Caco-2 (cell line): Measurements from ENCODE around the gene TTC28. TPM values are rescaled to one million over a fixed set of nuclear protein-coding genes. Genes with fewer than 3 reads are reported as not detected.

Experiments used
- BruUV-seq: library from RNA; stranded (reverse); fragments of 400-500 nt; replicated peaks from 2 replicates; lab custom pipeline; 2021; lab: Mats Ljungman, UMichigan
- CTCF ChIA-PET: fragments of 300-600 bp; sonication (Branson Sonifier 250); formaldehyde crosslinking; loops from one replicate; lab custom pipeline; 2022; ENCODE audit warnings: antibody characterized with exemption; lab: Charles Lee
- POLR2A ChIA-PET: fragments of 300-600 bp; sonication (Branson Sonifier 250); formaldehyde crosslinking; loops from one replicate; lab custom pipeline; 2022; ENCODE audit warnings: antibody characterized with exemption; lab: Charles Lee
- DNase-seq, 2 experiments: peaks; one replicate each; pipeline versions ENCODE4 v3.0.0 to v3.0.0-alpha.2; 2020 to 2022
- H3K27me3 ChIP-seq: replicated peaks from 2 replicates; pipeline ENCODE4 v1.6.0; 2011; ENCODE audit warnings: low read length; ENCODE audit not compliant: control insufficient read depth, insufficient read depth
- H3K36me3 ChIP-seq: 2 replicates; pipeline ENCODE4 v1.5.1; 2011; ENCODE audit warnings: low read length; ENCODE audit not compliant: control insufficient read depth, insufficient read depth
- H3K4me1 ChIP-seq: fragments of 250-450 bp; sonication (Bioruptor Pico); 2 replicates; pipeline ENCODE4 v1.5.1; 2020; ENCODE audit warnings: mild to moderate bottlenecking
- H3K4me3 ChIP-seq: 2 replicates; pipeline ENCODE4 v1.5.1; 2011; ENCODE audit warnings: low read depth, mild to moderate bottlenecking, control low read depth, low read length
- H3K9me3 ChIP-seq: fragments of 250-450 bp; sonication (Bioruptor Pico); 2 replicates; pipeline ENCODE4 v1.5.1; 2020; ENCODE audit warnings: mild to moderate bottlenecking, moderate library complexity
- H3K27ac Mint-ChIP-seq: one replicate; pipeline ENCODE4 v1.8.0; 2022; ENCODE audit warnings: mixed read lengths; ENCODE audit not compliant: unreplicated experiment
- H3K27me3 Mint-ChIP-seq: one replicate; pipeline ENCODE4 v1.8.0; 2022; ENCODE audit warnings: mixed read lengths; ENCODE audit not compliant: insufficient read depth, unreplicated experiment
- H3K36me3 Mint-ChIP-seq: one replicate; pipeline ENCODE4 v1.8.0; 2022; ENCODE audit warnings: mild to moderate bottlenecking, mixed read lengths; ENCODE audit not compliant: insufficient read depth, unreplicated experiment
- H3K4me1 Mint-ChIP-seq: one replicate; pipeline ENCODE4 v1.8.0; 2022; ENCODE audit warnings: low read depth, mixed read lengths; ENCODE audit not compliant: unreplicated experiment
- H3K4me3 Mint-ChIP-seq: one replicate; pipeline ENCODE4 v1.8.0; 2022; ENCODE audit warnings: mild to moderate bottlenecking, moderate library complexity, mixed read lengths; ENCODE audit not compliant: unreplicated experiment
- H3K9me3 Mint-ChIP-seq: one replicate; pipeline ENCODE4 v1.8.0; 2022; ENCODE audit warnings: mixed read lengths; ENCODE audit not compliant: unreplicated experiment
- CTCF ChIP-seq, 2 experiments: fragments of 200-600 bp in 1 of 2; IDR thresholded peaks; 1 replicate in 1 of 2; 2 replicates in 1 of 2; pipeline versions ENCODE4 v1.5.1 to v1.8.0; 2011 to 2022; ENCODE audit warnings: antibody characterized with exemption in 1 of 2, control low read depth in 1 of 2, inconsistent platforms in 1 of 2, low read depth in 1 of 2, low read length in 1 of 2, mild to moderate bottlenecking in 1 of 2, moderate library complexity in 1 of 2; ENCODE audit not compliant: insufficient read depth in 1 of 2, severe bottlenecking in 1 of 2, unreplicated experiment in 1 of 2
- intact Hi-C: fragments of 100-400 bp; cut with micrococcal nuclease; formaldehyde crosslinking; loops from one replicate; pipeline ENCODE4 v1.10.0; 2022; ENCODE audit not compliant: unreplicated experiment
- total RNA-seq: library from RNA; stranded (reverse); gene quantifications from 2 replicates; pipeline ENCODE4 v1.2.3, GENCODE V29; 2022

TTC28 gene
- total RNA-seq, 1 experiment from 2014 or later = 12.0 TPM

GRCh38 chr22:27947448-27947847 is 732.2 kb downstream of the TTC28 start:
- Histone ChIP-seq H3K27me3 (no peaks in the 10 kb centered on the region), H3K4me1 (peaks cover 5% of the 10 kb centered on the region; the same call in 1 of the 2 replicates), H3K9me3 (no peaks in the 10 kb centered on the region), H3K4me3 (no peak overlapping the region), H3K36me3 (no peaks in the 10 kb centered on the region)
- Mint-ChIP-seq H3K9me3 (no peaks in the 10 kb centered on the region), H3K27ac (no peak overlapping the region), H3K4me1 (no peaks in the 10 kb centered on the region), H3K4me3 (no peak overlapping the region), H3K36me3 (peaks cover 6% of the 10 kb centered on the region), H3K27me3 (no peaks in the 10 kb centered on the region)
- ChIA-PET POLR2A (no interaction called here), CTCF (no interaction called here)
- DNase-seq = no peak
- no peak for TF ChIP-seq CTCF (IDR thresholded peaks at IDR 0.05; ENCODE audit: insufficient read depth in 1 of 2, low read depth in 1 of 2, low read length in 1 of 2, severe bottlenecking in 1 of 2, unreplicated experiment in 1 of 2)
- BruUV-seq = no TSS peak
- intact Hi-C loops = no loop called here

GRCh38 chr22:27941143-27941542 is 738.5 kb downstream of the TTC28 start:
- ChIA-PET CTCF (no interaction called here), POLR2A (no interaction called here)
- no TSS peak for BruUV-seq
- no peaks in the 10 kb centered on the region for H3K27me3 Mint-ChIP-seq
- H3K9me3 Mint-ChIP-seq = no peaks in the 10 kb centered on the region
- H3K4me3 Mint-ChIP-seq = no peak overlapping the region
- no peak overlapping the region for H3K27ac Mint-ChIP-seq
- DNase-seq = no peak
- no peaks in the 10 kb centered on the region for H3K4me1 ChIP-seq
- no peak overlapping the region for H3K4me3 ChIP-seq
- H3K9me3 ChIP-seq = no peaks in the 10 kb centered on the region
- H3K36me3 ChIP-seq = no peaks in the 10 kb centered on the region
- TF ChIP-seq CTCF (IDR thresholded peaks at IDR 0.05; ENCODE audit: insufficient read depth in 1 of 2, low read depth in 1 of 2, low read length in 1 of 2, severe bottlenecking in 1 of 2, unreplicated experiment in 1 of 2) = no peak
- intact Hi-C loops = no loop called here
- no peaks in the 10 kb centered on the region for H3K36me3 Mint-ChIP-seq
- no peaks in the 10 kb centered on the region for H3K27me3 ChIP-seq
- no peaks in the 10 kb centered on the region for H3K4me1 Mint-ChIP-seq

GRCh38 chr22:27937453-27937852 is 742.2 kb downstream of the TTC28 start:
- DNase-seq = no peak
- H3K36me3 Mint-ChIP-seq = no peaks in the 10 kb centered on the region
- CTCF ChIA-PET = interaction anchor here (0.7 to 1.0 kb wide), 2 partner anchors 18 to 54 kb away, joined by 4 to 5 read pairs; partner anchors contain the start of gene PITPNB

More at GRCh38 chr22:27937453-27937852, 742.2 kb downstream of the TTC28 start:
- H3K9me3 ChIP-seq = no peaks in the 10 kb centered on the region
- no peaks in the 10 kb centered on the region for H3K4me1 ChIP-seq
- Mint-ChIP-seq H3K9me3 (no peaks in the 10 kb centered on the region), H3K27me3 (no peaks in the 10 kb centered on the region), H3K27ac (no peak overlapping the region), H3K4me1 (no peaks in the 10 kb centered on the region), H3K4me3 (no peak overlapping the region)
- no peak overlapping the region for H3K4me3 ChIP-seq
- H3K27me3 ChIP-seq = no peaks in the 10 kb centered on the region
- intact Hi-C loops = no loop called here
- peak; percentile 8 to 23 for TF ChIP-seq CTCF (IDR thresholded peaks at IDR 0.05; ENCODE audit: insufficient read depth in 1 of 2, low read depth in 1 of 2, low read length in 1 of 2, severe bottlenecking in 1 of 2, unreplicated experiment in 1 of 2)
- BruUV-seq = no TSS peak
- H3K36me3 ChIP-seq = no peaks in the 10 kb centered on the region
- POLR2A ChIA-PET = interaction anchor here (1.2 kb wide), 1 partner anchor 18 kb away, joined by 5 read pairs; the partner anchor contains the start of gene PITPNB
